Globus pallidus (tissue), 1 donor: ENCODE measurements around the gene MAFF.

Source experiments
- DNase-seq: peaks from one replicate; pipeline ENCODE4 v3.0.0-alpha.2; 2015; ENCODE audit warnings: low spot score

The MAFF gene

GRCh38 chr22:38248280-38248679 is 46.5 kb downstream of the MAFF start:
- DNase-seq = no peak

- DNase-seq = no peak
Measured at GRCh38 chr22:38249301-38249700, 47.5 kb downstream of the MAFF start.

GRCh38 chr22:38249803-38250642 is 48.2 kb downstream of the MAFF start:
- DNase-seq = no peak

GRCh38 chr22:38250643-38251340 is 49.0 kb downstream of the MAFF start:
- DNase-seq = no peak

- no peak for DNase-seq
Measured at GRCh38 chr22:38251341-38251692, 49.5 kb downstream of the MAFF start.

GRCh38 chr22:38255697-38256096 is 53.9 kb downstream of the MAFF start:
- DNase-seq = no peak

- no peak for DNase-seq
Measured at GRCh38 chr22:38257181-38257580, 55.4 kb downstream of the MAFF start.

- DNase-seq = no peak
Measured at GRCh38 chr22:38257650-38258250, 56.0 kb downstream of the MAFF start.

- DNase-seq = no peak
Measured at GRCh38 chr22:38258895-38259294, 57.1 kb downstream of the MAFF start.

- DNase-seq = no peak
Measured at GRCh38 chr22:38259370-38259769, 57.6 kb downstream of the MAFF start.

- peak; percentile 55 for DNase-seq
Measured at GRCh38 chr22:38260761-38261681, 59.2 kb downstream of the MAFF start.

GRCh38 chr22:38262051-38262795 is 60.4 kb downstream of the MAFF start:
- DNase-seq = peak; percentile 73

GRCh38 chr22:38264322-38264843 is 62.6 kb downstream of the MAFF start:
- no peak for DNase-seq
